RWPE2 (cell line): ENCODE measurements around the gene RASGRP2.

Experiments
- ATAC-seq: fragments of 200-7000 bp; cut with Tn5 transposase; 3 replicates; pipeline ENCODE4 v1.9.1; 2021; ENCODE audit warnings: low read depth
- DNase-seq: peaks from one replicate; pipeline ENCODE4 v3.0.0-alpha.2; 2020; ENCODE audit warnings: low spot score
- H3K27ac ChIP-seq: fragments of 450-650 bp; 2 replicates; pipeline ENCODE4 v1.5.1; 2017; ENCODE audit warnings: mild to moderate bottlenecking; ENCODE audit not compliant: poor library complexity, severe bottlenecking
- H3K27me3 ChIP-seq: fragments of 250-450 bp; sonication (Bioruptor Pico); 2 replicates; pipeline ENCODE4 v1.5.1; 2021; ENCODE audit warnings: mild to moderate bottlenecking, moderate library complexity; ENCODE audit not compliant: insufficient read depth, poor library complexity, severe bottlenecking
- H3K36me3 ChIP-seq: fragments of 250-450 bp; sonication (Bioruptor Pico); 2 replicates; pipeline ENCODE4 v1.5.1; 2020; ENCODE audit warnings: low read depth, mild to moderate bottlenecking, moderate library complexity
- H3K4me1 ChIP-seq: fragments of 250-450 bp; sonication (Bioruptor Pico); 2 replicates; pipeline ENCODE4 v1.5.1; 2021; ENCODE audit warnings: mild to moderate bottlenecking, moderate library complexity; ENCODE audit not compliant: insufficient read depth, poor library complexity, severe bottlenecking
- H3K4me3 ChIP-seq: fragments of 250-450 bp; sonication (Bioruptor Pico); 2 replicates; pipeline ENCODE4 v1.5.1; 2021; ENCODE audit warnings: mild to moderate bottlenecking, moderate library complexity; ENCODE audit not compliant: severe bottlenecking
- H3K9me3 ChIP-seq: fragments of 250-450 bp; sonication (Bioruptor Pico); 2 replicates; pipeline ENCODE4 v1.5.1; 2021; ENCODE audit warnings: mild to moderate bottlenecking, moderate library complexity; ENCODE audit not compliant: severe bottlenecking
- TF ChIP-seq, protein P1 (sequence below): fragments of 450-650 bp; IDR thresholded peaks from one replicate; pipeline ENCODE4 v1.5.1; 2017; ENCODE audit warnings: mild to moderate bottlenecking, moderate library complexity; ENCODE audit not compliant: poor library complexity, severe bottlenecking

The RASGRP2 gene

DNA sequence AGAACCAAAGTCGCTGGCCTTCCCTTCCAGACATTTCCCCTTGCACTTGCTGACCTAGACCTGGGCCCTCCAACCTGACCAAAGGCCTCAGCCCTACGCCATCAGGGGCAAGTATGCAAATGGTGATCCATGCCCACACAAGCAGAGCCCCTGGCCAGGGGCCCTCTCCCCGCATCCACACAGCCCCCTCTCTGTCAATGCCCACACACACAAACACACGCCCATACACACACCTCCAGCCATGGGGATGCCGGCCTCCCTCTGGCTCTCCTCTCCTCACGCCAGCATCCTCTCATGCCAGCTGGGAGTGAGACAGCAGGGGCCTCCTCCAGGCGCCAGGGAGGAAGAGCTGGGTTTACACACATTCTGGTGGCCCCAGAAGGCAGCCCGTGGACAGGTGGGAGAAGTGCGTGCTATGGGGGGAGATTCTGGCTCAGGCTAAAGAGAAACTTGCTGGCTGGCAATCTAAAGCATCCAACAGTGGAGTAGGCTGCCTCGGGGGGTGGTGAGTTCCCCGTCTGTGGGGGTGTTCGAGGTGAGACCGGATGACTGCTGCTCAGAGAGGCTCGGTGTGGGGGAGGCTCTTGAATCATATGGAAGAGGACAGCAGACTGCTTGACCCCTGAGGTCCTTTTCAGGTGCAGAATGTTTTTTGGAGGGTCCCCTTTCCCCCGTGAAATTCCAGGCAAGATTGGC lies 25.7 kb downstream of the RASGRP2 start:
- Histone ChIP-seq H3K36me3 (no peaks in the 10 kb centered on the region), H3K27me3 (peaks cover 71% of the 10 kb centered on the region), H3K4me3 (no peak overlapping the region), H3K4me1 (no peaks in the 10 kb centered on the region), H3K27ac (no peak overlapping the region), H3K9me3 (no peaks in the 10 kb centered on the region)
- no peak for DNase-seq
- no peak for ATAC-seq
- TF ChIP-seq, protein P1, sequence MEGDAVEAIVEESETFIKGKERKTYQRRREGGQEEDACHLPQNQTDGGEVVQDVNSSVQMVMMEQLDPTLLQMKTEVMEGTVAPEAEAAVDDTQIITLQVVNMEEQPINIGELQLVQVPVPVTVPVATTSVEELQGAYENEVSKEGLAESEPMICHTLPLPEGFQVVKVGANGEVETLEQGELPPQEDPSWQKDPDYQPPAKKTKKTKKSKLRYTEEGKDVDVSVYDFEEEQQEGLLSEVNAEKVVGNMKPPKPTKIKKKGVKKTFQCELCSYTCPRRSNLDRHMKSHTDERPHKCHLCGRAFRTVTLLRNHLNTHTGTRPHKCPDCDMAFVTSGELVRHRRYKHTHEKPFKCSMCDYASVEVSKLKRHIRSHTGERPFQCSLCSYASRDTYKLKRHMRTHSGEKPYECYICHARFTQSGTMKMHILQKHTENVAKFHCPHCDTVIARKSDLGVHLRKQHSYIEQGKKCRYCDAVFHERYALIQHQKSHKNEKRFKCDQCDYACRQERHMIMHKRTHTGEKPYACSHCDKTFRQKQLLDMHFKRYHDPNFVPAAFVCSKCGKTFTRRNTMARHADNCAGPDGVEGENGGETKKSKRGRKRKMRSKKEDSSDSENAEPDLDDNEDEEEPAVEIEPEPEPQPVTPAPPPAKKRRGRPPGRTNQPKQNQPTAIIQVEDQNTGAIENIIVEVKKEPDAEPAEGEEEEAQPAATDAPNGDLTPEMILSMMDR, result no peak

DNA sequence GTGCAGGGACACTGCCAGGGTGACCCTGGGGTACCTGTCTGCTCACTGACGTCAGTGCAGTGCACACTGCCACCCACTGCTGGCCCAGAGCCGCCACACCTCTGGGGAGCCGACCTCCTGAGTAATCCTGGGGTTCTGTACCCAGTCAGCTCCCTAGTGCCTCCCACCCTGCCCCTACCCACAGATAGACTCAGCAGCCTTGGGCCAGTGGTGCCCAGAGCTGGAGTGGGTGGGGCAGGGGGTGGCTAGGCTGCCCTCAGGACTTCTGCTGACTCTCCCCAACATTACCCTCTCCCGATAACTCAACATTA lies 26.7 kb downstream of the RASGRP2 start:
- ATAC-seq, result no peak
- H3K27me3 ChIP-seq, result peaks cover 75% of the 10 kb centered on the region
- H3K4me3 ChIP-seq, result no peak overlapping the region
- no peak for DNase-seq
- H3K4me1 ChIP-seq, result no peaks in the 10 kb centered on the region
- no peak overlapping the region for H3K27ac ChIP-seq
- H3K9me3 ChIP-seq, result no peaks in the 10 kb centered on the region
- no peaks in the 10 kb centered on the region for H3K36me3 ChIP-seq
- TF ChIP-seq, protein P1, result no peak

DNA sequence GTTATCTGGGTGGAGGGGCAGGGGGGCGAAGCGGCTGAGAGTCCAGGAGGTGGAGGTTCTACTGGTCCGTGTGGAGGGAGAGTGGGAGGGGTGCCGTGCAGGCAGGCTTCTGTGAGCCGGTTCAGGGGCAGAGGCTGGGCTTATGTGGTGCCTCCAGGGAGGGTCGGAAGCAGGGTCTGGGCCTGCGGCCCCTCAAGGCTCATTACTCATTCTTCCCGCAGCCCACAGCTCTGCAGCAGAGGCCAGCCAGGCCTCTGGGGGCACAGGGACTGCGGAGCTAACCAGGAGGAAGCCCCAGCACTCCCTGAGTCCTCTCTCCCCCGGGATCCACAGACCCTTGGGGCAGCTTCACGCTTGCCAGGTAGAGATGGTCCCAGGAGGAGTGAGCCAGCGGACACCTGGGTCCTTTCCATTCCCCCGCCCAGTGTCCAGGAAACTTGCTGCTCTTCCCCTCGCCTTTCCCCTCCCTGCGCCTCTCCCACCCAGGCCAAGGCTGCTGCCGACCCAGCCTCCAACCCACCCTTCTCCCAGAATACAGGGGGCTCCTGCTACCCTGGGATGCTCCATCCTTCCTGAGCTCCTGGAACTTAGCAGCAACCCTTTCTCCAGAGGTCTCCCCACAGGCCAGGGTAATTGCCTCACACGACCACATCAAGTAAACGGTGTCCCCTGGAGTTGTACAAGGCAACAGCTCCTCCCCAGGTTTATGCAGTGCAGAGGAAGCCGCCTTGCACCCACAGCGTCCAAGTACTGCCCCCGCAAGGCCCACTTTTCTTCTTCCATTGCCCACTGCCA lies 27.3 kb downstream of the RASGRP2 start:
- Histone ChIP-seq H3K9me3 (no peaks in the 10 kb centered on the region), H3K4me1 (no peaks in the 10 kb centered on the region), H3K27ac (no peak overlapping the region), H3K27me3 (peaks cover 69% of the 10 kb centered on the region), H3K36me3 (no peaks in the 10 kb centered on the region), H3K4me3 (no peak overlapping the region)
- TF ChIP-seq, protein P1, result no peak
- ATAC-seq (no peak), DNase-seq (no peak)

DNA sequence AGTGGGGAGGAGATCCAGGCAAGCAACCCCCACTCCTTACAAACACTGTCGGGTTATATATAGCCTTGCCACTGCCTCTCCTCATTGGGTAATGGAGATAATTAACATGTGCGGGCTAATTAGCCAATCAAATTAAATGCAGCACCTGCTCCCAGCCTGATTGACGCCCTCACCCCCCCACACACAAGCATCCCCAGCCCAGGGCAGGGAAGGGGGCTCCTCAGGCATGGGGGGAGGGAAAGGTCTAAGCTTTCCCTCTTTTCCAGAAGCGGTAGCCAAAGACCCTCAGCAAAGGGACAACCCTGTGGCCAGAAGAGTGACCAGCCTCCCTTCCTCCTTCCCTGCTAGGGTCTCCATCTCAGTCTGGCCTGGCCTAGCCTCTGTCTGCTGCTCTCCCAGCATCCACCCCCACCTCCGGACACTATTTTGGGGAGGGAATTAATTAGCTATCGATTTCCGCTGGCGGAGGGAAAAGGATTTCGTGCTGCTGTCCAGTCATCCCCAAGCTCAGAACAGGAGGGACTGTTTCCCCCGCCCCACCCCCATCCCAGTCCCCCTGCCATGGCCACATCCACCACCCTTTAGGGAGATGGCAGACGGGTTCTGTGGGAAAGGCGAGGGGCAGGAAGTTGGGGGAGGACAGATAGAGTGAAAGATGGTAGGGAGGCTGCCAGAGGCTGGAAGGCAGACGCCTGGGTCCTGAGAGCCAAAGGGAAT lies 28.0 kb downstream of the RASGRP2 start:
- no peaks in the 10 kb centered on the region for H3K9me3 ChIP-seq
- no peak for DNase-seq
- no peaks in the 10 kb centered on the region for H3K36me3 ChIP-seq
- TF ChIP-seq, protein P1, result no peak
- H3K27me3 ChIP-seq, result peaks cover 62% of the 10 kb centered on the region
- ATAC-seq, result no peak
- no peak overlapping the region for H3K27ac ChIP-seq
- H3K4me3 ChIP-seq, result no peak overlapping the region
- no peaks in the 10 kb centered on the region for H3K4me1 ChIP-seq
